Activated CD8-positive, alpha-beta memory T cell treated with anti-CD3 and anti-CD28 coated beads, Interleukin-2, amount 50 U/mL, for 48 hours (primary cell): ENCODE measurements around the gene CFAP53.
A peak's percentile ranks its signal among the peaks of the same experiment; 100 is the strongest.
"Not testable (repeated sequence)": the region's sequence is repeated elsewhere in the genome, so short reads cannot be mapped to it uniquely, and the experiment has no call there.

ENCODE experiments used
- DNase-seq: peaks from one replicate; pipeline ENCODE4 v3.0.0-alpha.2; 2020

The CFAP53 gene, protein sequence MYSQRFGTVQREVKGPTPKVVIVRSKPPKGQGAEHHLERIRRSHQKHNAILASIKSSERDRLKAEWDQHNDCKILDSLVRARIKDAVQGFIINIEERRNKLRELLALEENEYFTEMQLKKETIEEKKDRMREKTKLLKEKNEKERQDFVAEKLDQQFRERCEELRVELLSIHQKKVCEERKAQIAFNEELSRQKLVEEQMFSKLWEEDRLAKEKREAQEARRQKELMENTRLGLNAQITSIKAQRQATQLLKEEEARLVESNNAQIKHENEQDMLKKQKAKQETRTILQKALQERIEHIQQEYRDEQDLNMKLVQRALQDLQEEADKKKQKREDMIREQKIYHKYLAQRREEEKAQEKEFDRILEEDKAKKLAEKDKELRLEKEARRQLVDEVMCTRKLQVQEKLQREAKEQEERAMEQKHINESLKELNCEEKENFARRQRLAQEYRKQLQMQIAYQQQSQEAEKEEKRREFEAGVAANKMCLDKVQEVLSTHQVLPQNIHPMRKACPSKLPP

DNA sequence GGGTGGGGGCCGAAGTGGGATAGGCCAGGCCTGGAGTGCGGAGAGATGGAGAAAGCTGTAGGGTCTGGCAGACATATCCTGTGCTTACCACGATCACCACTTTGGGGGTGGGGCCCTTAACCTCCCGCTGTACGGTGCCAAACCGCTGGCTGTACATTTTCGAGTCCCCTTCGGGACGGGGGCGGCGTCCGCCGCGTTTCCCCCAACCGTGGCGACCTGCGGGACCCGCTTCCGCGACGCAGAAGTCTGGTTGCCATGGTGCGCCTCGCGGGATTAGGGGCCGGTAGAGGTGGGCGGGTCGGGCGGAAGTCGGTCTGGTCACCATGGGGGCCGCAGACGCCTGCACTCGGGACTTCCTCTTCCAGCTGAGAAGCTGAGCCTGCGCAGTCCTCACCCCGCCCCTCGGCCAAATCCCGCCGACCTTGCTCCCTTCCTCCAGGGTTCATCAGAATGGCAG, at the start of gene CFAP53:
CFAP53 (minus strand) TSS at position 248 of the 457 bp plus-strand sequence; CDS start at position 157, 91 bp downstream.
- DNase-seq, result peak; percentile 92

DNA sequence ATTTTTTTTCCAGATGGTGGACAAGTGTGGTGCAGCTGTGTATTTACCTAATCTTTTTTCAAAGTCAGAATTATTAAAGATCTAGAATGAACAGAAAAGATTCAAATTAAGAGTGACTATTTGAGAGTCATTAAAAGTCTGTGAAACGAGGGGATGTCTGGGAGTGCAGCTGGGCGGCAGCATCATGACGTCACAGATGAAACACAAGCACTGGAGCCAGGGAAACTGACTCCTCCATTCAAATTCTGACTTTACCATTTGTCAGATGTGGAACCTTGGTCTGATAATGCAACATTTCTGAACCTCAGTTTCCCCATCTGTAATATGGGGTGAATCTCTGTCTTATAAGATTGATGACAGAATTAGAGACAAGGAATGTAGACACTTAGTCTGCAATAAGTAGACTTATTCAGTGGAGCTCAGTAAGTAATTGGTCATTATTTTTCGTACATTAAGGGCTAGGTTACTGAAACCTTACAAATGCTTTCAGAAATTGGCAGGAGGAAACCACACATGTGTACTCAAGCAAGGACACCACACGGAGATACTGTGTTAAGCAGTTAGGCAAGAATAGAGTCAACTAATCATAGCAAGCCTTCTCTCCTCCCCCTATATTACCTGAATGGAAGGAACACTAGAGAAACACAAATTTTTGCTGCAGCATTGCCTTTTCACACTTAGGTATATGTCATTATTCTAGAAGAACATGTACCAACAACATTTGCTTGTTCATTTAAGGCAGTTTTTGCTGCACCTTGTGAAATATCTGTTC, 49.0 kb upstream of the CFAP53 start:
- no peak for DNase-seq

DNA sequence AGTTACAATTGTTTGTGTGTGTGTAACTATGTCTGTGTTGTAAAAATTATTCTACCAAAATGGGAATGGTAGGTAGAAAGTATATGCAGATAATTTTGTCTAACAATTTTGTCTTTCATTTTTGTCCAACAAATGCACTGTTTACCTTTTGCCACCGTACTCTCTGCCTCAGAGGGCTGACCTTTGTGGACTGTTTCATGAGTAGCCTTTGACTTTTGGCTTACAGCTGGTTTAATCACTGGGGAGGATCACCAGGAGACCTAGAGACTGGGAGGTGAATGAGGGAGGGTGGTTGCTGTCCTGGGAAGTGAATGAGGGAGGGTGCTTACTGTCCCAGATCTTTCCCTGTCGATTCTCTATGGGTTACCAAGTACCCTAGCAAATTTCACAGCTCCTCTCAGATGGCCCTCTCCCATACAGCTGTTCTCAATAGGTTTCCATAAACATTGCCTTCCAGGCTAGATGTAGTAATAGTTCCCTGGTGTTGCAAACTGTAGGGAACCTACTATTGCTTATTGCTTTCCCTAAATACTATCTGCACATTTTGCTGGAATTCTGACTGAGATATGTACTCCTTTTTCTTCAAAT, 47.7 kb upstream of the CFAP53 start:
- no peak for DNase-seq

DNA sequence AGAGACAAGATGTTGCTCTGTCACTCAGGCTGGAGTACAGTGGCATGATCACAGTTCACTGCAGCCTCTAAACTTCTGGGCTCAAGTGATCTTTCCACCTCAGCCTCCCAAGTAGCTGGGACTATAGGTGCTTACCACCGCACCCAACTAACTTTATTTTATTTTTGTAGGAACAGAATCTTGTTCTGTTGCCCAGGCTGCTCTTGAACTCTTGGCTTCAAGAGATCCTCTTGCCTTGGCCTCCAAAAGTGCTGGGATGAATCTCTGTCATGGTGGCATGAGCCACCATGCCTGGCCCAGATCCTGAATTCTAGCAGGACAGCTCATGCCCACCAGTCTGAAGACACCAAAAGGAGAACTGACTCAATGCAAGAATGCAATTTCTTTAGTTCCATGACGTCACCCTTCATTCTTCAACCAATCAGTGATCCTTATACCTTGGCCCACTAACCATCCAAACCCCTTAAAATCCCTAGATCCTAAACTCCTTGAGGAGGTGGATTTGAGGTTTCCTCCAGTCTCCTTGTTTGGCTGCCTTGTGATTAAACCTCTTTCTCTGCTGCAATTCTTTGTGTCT, 46.8 kb upstream of the CFAP53 start:
- DNase-seq, result no peak

DNA sequence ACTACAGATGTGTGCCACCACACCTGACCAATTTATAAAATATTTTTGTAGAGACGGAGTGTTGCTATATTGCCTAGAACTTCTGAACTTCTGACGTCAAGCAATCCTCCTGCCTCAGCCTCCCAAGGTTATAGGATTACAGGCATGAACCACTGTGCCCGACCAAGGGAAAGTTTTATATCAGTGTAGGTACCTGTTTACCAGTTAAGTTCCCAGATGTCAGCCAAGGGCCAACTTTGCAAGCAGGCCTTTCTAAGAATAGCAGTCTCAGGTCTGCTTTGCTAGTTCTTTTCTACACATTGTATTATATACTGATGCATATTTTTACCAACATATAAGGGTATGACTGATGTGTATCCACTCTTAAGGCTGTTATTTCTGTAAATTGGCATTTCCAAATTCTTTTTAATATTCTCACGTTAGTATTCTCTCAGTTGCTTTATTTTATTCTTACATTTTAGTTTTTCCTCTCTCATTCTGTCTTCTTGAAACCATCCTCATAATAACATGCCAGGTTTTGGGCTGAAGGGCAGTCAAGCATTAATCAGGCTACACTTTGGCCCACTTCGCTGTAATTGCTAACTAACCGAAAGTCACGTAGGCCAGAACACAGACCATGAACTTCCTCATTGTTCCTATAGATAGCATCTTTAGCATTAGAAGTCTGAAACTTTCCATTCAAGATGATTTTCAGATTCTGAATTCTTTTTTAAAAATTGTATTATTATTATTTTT, 46.2 kb upstream of the CFAP53 start:
- DNase-seq, result no peak

DNA sequence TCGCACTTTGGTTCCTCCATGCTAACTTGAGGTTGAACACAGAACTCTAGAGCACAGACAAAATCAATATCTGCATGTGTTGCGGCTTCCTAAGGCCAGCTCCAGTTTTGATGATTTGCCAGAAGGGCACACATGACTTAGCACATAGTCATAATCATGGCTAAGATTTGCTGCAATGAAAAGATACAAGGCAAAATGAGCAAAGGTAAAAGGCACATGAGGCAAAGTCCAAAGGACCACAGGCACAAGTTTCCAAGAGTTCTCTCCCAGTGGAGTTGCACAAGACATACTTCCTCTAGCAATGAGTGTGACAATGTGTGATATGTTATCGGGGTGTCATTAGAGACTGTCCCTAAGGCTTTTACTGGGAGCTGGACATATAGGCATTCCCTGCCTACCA, 45.4 kb upstream of the CFAP53 start:
- DNase-seq, result no peak

DNA sequence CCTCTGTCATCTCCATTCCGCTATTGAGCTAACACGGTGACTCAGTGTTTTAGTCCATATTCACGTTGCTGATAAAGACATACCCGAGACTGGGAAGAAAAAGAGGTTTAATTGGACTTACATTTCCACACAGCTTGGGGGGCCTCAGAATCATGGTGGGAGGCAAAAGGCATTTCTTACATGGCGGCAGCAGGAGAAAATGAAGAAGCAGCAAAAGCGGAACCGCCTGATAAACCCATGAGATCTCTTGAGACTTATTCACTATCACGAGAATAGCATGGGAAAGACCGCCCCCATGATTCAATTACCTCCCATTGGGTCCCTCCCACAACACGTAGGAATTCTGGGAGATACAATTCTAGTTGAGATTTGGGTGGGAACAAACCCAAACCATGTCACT, 43.8 kb upstream of the CFAP53 start:
- DNase-seq, result no peak

DNA sequence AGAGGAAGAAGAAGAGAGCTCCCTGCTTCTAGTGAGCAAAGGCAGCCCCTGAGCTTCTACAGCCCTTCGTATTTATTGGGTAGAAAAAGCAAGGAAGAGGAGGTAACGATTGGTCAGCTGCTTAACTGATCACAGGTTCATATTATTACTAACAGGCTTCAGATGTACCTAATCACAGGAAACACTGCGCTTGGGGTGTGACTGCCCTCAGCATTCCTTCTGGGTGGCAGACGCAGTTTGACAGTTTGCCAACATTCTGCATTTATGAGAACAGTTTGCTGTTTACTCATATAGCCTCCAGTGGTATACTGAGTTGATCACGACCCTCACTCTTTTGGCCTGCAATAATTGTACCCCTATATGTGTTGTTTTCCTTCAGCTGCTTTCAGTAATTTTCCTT, 42.6 kb upstream of the CFAP53 start:
- DNase-seq, result not testable (repeated sequence)

DNA sequence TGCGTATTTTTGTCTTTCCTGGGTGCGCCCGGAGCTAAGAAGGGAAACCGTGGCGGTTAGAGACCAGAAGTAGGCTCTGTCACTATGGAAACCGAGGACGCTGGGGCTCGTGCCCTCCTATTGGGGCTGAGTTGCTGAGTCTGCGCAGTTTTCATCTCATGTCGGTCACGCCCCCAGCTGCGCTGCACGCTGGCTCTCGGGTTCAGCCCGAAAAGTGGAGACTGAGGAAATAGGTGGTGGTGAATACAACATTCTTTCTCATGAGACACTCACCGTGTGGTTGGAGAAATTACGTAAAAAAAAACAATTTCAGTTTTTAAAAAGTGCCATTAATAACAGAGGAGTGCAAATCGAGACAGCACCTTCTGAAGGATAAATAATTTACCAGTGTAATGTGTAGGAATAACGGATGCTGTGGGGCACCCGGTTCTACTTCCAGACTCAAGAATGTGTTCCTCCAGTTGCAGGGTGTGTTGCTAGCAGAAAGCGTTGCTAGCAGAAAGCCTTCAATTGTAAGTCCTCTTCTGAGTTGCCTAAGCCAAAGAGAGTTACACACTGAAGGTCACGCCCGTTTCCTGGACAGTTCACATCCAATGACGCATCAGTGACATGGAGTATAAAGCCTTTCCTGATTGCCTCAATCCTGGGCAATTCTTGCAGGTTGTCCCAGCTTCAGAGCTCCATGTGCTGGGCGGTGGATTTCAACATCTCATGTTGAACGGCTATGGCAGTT, 41.6 kb upstream of the CFAP53 start:
- peak; percentile 88 for DNase-seq

DNA sequence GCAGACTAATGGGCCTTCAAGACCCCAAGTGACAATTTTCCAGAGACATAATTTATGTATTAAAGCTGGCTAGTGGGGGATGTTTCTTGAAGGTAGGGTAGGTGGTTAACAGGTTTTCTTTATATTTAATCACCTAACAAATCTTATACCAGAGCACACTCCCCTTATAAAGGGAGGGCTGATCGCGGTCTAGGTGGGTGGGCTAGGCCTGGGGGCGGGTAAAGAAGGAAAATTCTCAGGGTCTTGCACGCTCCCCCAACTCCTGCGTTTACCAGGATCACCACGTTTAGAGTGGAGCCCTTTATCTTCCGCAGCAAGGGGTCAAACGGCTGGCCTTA, 41.1 kb upstream of the CFAP53 start:
- DNase-seq, result no peak

DNA sequence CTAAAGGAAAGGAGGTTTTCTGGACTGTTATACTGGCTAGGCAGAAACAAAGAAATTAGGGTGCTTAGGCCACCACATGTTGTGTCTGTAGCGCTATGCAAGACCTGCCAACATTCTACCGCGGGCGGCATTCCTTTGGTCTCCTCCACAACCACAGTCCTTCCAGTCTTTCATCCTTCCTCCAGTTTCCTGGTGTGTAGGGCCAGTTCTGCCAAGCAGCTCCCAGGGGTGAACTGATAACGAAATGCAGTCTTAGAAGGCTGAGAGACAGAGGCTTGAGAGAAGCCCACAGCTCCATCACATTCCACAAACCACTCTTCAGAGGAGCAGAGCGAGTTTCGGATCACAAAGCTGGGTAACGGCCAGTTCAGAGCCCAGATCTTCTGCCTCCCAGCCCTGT, 40.6 kb upstream of the CFAP53 start:
- DNase-seq, result no peak

DNA sequence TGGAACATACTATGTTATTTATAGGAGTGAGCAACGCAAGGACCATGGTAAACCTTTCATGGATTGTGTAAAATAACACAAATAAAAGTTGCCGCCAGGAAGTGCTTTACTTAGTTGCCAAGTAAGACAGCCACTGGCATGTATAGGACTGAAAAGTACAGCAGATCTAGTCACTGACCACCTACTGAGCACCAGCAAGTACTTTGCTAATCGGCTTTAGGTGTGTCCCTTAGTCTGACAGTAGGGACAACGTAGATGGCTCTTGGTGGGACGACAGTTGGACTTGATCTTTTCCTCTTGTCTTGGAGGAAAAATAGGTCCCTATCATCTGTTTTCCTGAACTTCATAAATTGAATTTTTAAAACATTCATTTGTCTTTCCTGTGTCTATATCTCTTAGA, 34.8 kb upstream of the CFAP53 start:
- DNase-seq, result no peak

DNA sequence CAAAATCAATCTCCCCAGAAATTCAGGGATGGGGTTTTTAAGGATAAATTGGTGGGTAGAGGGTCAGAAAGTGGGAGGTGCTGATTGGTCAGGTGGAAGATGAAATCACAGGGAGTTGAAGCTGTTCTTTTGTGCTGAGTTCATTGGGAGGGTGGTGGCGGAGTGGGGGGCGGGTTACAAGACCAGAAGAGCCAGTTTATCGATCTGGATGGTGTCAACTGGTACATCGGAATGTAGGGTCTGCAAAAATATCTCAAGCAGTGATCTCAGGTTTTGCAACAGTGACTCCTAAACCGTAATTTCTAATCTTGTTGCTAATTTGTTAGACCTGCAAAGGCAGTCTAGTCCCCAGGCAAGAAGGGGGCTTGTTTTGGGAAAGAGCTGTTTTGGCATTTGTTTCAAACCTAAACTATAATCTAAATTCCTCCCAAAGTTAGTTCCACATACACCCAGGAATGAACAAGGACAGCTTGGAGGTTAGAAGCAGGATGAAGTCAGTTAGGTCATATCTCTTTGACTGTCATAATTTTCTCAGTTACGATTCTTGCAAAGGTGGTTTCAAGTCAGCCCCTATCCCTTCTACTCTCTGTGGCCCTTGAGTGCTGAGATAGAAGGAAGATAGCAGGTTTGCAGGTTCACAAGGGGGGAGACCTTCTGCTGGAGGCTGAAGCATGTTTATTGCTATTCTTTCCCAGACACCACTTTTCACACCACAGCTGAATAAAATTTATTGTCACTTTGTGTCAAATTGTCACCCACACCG, 33.5 kb upstream of the CFAP53 start:
- no peak for DNase-seq

DNA sequence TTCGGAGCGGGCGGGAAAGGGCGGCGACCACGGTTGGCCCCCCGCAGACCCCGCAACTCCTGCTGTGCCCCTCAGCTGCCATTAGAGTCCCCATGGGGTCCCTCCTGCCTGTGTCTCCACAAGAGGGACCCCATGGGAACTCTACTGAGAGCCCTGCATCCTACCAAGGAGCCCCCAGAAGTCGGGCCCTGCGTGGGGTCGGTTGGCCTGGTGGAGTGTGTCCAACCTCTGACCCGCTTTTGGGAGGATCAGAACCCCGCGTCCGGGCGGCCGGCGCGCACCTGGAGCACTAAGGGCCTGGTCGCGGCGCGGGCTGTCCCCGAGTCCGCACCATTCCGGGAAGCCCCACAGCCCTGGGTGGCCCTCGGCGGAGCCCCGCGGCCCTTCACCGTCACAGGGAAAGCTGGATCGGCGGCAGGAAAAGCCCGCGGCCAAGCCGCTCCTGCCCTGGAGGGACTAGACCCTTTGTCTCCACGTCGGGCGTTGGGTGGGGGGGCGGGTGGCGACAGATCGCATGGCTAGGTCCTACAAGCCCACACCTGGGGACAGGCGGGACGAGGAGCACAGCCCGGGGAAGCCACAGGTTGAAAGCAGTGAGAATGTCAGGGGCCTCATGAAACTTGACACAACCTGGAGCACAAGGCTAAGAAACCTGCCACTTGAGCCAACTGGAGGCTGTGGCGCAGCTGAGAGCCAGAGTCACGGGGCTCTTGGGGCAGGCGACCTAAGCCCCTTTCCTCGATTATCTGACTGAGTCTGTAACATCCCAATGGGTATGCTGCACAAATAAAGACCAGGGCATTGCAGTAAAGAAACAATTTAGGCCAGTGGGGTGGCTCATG, 32.4 kb upstream of the CFAP53 start:
- DNase-seq, result no peak

DNA sequence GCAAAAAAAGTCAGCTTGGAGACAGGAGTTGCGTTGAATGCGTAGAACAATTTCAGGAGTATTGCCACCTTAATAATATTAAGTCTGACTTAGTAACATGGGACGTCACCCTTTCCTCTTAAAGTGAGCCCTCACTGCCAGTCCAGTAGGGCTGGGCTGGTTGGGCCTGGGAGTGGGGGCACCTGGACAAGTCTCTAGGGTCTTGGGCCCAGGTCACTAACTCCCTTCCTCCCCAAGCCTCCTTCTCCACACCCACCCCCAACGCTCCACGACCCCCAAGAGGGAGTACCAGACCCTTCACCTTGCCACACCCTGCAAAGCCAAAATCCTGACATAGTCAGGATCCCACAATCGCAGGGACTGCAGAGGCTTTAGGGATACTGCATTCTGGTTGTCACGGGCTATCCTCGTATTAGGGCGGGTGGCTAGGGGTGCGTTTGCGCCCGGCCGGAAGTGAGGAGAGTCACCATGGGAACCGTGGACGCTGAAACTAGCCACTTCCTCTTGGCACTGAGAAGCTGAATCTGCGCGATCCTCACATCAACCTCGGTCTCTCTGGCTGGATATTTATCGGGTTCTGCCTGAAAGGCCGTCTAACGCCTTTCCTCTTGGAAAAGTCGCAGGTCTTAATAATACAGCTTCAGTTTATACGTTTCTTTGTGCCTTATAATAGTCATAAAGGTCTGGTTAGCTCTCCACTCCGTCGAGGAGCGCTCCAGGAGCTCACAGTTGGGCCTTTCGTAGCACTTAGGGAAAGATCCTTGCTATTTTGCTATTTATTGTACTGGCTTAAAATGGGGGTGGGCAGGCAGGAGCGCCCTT, 31.5 kb upstream of the CFAP53 start:
- DNase-seq, result peak; percentile 83

DNA sequence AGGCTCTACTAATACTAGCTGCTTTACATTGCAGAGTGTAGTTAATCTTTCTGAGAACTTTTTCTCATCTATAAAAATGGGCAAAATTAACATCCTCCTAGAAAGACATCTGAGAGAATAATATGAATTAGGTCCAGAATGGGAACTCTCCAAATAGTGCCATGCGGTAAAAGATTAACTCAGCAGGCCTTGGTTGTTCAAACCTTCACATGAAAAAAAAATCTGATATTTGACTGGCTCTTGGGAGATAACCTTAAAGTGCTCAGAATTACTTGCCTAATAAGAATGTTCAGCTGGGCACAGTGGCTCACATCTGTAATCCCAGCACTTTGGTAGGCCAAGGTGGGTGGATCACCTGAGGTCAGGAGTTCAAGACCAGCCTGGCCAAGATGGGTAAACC, 26.7 kb upstream of the CFAP53 start:
- no peak for DNase-seq

DNA sequence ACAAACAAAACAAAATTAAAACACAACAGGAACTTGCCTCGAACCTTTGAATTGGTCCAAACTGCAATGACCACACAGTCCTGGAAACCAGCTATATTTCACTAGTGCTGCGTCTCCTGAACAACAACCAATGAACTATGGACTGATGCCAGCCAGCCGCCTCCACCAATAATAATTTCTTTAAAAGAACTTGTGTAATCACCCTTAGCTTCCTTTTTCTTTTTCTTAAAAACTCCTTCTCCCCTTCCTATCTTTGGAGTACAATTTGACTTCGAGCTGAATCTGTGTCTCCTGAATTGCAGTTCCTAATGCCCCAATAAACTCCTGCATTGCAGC, 22.8 kb upstream of the CFAP53 start:
- no peak for DNase-seq

DNA sequence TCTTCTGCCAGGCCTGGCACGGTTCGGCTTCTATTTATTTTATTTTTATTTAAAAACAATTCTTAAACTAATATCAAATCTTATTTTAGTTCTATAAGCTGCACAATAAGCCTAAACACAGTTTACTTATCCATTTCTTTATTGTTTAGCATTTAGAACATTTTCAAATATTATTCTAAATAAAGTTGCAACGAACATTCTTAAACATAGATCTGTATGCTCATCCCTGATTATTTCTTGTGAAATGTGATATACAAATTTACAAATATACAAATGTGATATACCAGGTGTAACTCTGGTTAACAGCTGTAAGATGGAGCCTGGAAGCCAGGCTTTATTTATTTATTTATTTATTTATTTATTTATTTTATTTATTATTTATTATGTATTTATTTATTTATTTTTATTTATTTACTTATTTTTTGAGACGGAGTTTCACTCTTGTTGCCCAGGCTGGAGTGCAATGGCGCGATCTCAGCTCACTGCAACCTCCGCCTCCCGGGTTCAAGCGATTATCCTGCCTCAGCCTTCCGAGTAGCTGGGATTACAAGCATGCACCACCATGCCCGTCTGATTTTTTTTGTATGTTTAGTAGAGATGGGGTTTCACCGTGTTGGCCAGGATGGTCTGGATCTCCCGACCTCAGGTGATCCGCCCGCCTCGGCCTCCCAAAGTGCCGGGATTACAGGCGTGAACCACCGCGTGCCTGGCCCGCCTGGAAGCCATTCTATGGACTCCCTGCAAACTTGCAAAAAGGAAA, 22.2 kb upstream of the CFAP53 start:
- DNase-seq, result not testable (repeated sequence)
